SK-N-SH treated with all-trans-retinoic acid at 6 μM for 48 hours (cell line): Measurements from ENCODE around the gene TUBGCP2.
A peak's percentile ranks its signal among the peaks of the same experiment; 100 is the strongest.

Experiments
- ATAC-seq: fragments of 200-7000 bp; cut with Tn5 transposase; 3 replicates; pipeline ENCODE4 v1.9.1; 2020; ENCODE audit warnings: mild to moderate bottlenecking, moderate library complexity
- ARNTL ChIP-seq: fragments of 450-650 bp; formaldehyde crosslinking; IDR thresholded peaks from 2 replicates; pipeline ENCODE4 v1.5.0; 2020; ENCODE audit warnings: low read depth, mild to moderate bottlenecking, moderate library complexity, borderline replicate concordance
- BACH2 ChIP-seq: fragments of 250-450 bp; sonication (Bioruptor Pico); IDR thresholded peaks from 2 replicates; pipeline ENCODE4 v1.9.0; 2021; ENCODE audit warnings: mild to moderate bottlenecking, borderline replicate concordance
- CREB5 ChIP-seq: fragments of 250-450 bp; sonication (Bioruptor Pico); IDR thresholded peaks from 2 replicates; pipeline ENCODE4 v1.5.1; 2020; ENCODE audit warnings: low read depth, mild to moderate bottlenecking, moderate library complexity
- ESRRG ChIP-seq: fragments of 250-450 bp; sonication (Bioruptor Pico); IDR thresholded peaks from 2 replicates; pipeline ENCODE4 v1.6.1; 2021; ENCODE audit warnings: mild to moderate bottlenecking
- GLIS3 ChIP-seq: fragments of 250-450 bp; sonication (Bioruptor Pico); IDR thresholded peaks from 2 replicates; pipeline ENCODE4 v1.5.0; 2020; ENCODE audit warnings: mild to moderate bottlenecking, moderate library complexity
- ISL1 ChIP-seq: fragments of 250-450 bp; sonication (Bioruptor Pico); IDR thresholded peaks from 2 replicates; pipeline ENCODE4 v2.1.2; 2022; ENCODE audit warnings: mild to moderate bottlenecking, moderate library complexity
- OSR1 ChIP-seq: fragments of 250-450 bp; sonication (Bioruptor Pico); IDR thresholded peaks from 2 replicates; pipeline ENCODE4 v1.8.0; 2022; ENCODE audit warnings: moderate library complexity, mild to moderate bottlenecking, inconsistent platforms
- PPARA ChIP-seq: fragments of 250-450 bp; sonication (Bioruptor Pico); IDR thresholded peaks from 2 replicates; pipeline ENCODE4 v1.5.0; 2020; ENCODE audit warnings: mild to moderate bottlenecking, borderline replicate concordance
- RARB ChIP-seq: fragments of 250-450 bp; sonication (Bioruptor Pico); IDR thresholded peaks from 2 replicates; pipeline ENCODE4 v1.8.0; 2021; ENCODE audit warnings: mild to moderate bottlenecking, moderate library complexity
- SNAI2 ChIP-seq: fragments of 250-450 bp; sonication (Bioruptor Pico); IDR thresholded peaks from 2 replicates; pipeline ENCODE4 v1.5.0; 2020; ENCODE audit warnings: mild to moderate bottlenecking, moderate library complexity
- TOX ChIP-seq: fragments of 250-450 bp; sonication (Bioruptor Pico); IDR thresholded peaks from 2 replicates; pipeline ENCODE4 v1.8.0; 2021; ENCODE audit warnings: mild to moderate bottlenecking, moderate library complexity, borderline replicate concordance
- ZC3H10 ChIP-seq: fragments of 250-450 bp; sonication (Bioruptor Pico); IDR thresholded peaks from 2 replicates; pipeline ENCODE4 v1.5.1; 2021; ENCODE audit warnings: mild to moderate bottlenecking, moderate library complexity
- ZFP30 ChIP-seq: fragments of 450-650 bp; formaldehyde crosslinking; IDR thresholded peaks from 2 replicates; pipeline ENCODE4 v1.5.0; 2022; ENCODE audit warnings: mild to moderate bottlenecking, moderate library complexity
- ZNF565 ChIP-seq: fragments of 450-650 bp; formaldehyde crosslinking; conservative IDR thresholded peaks from 2 replicates; pipeline ENCODE4 v1.5.0; 2020; ENCODE audit warnings: low read depth, mild to moderate bottlenecking, moderate library complexity
- ZNF8 ChIP-seq: fragments of 450-650 bp; formaldehyde crosslinking; IDR thresholded peaks from 2 replicates; pipeline ENCODE4 v1.5.0; 2020; ENCODE audit warnings: mild to moderate bottlenecking, moderate library complexity
- TF ChIP-seq, protein P1 (sequence below): fragments of 250-450 bp; sonication (Bioruptor Pico); IDR thresholded peaks from 2 replicates; pipeline ENCODE4 v1.5.1; 2021; ENCODE audit warnings: mild to moderate bottlenecking, moderate library complexity
- TF ChIP-seq, protein P2 (sequence below): fragments of 250-450 bp; sonication (Bioruptor Pico); IDR thresholded peaks from 2 replicates; pipeline ENCODE4 v1.5.0; 2020; ENCODE audit warnings: mild to moderate bottlenecking, moderate library complexity
- TF ChIP-seq, protein P3 (sequence below): fragments of 250-450 bp; sonication (Bioruptor Pico); IDR thresholded peaks from 2 replicates; pipeline ENCODE4 v1.8.0; 2021; ENCODE audit warnings: low read depth, mild to moderate bottlenecking, moderate library complexity, borderline replicate concordance

TUBGCP2 gene

GRCh38 chr10:133275684-133276092 lies 33.0 kb downstream of the TUBGCP2 start (continued):
- TF ChIP-seq SNAI2 (CRISPR knock-in tag) (no peak), PPARA (CRISPR knock-in tag) (no peak), ARNTL (no peak), RARB (CRISPR knock-in tag) (no peak), OSR1 (CRISPR knock-in tag) (no peak), ZC3H10 (no peak)

DNA sequence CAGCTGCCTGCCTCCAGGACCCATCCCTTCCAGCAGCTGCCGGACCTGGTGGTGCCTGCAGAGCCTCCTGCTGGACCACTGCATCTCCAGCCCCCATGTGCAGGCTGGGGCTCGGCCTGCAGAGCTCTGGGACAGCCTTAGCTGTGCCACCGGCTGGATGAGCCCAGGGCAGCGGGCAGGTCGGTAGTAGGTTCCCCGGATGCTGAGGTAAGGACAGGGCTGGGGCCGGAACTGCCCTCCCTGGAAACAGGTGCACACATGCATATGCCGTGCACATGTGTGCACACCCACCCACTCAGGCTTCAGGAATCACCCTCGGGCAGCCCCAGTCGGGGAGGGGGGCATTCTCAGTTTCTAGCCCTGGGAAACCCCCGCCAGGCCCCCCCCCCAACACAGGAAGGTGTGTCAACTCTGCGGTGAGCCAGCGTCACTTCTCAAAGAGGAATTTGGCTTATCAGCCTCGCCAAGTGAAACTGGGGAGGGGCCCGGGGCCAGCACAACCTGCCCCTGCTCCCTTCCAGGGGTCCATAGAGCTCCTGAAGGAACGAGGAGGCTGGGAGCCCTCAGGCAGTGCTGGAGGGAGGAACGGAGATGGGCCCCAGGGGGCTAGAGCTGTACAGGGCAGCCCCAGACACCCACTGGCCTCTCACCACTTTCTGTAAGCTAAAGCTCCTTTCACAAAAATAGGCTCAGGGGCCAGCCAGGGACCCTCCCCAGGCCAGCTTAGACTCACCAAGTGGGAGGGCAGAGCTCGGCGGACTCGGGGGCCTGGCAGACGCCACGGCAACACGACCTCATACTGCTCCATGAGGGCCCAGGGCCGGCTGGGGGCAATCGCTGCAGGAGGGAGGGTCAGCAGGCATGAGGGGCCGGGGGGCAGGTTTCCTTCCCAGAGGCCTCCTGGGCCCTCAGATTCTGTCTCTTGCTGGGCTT lies 33.7 kb downstream of the TUBGCP2 start:
- no peak for TF ChIP-seq GLIS3 (CRISPR knock-in tag)
- TF ChIP-seq ISL1 (CRISPR knock-in tag) = no peak
- TF ChIP-seq RARB (CRISPR knock-in tag) = no peak
- TF ChIP-seq ZNF565 (CRISPR knock-in tag) = no peak
- no peak for TF ChIP-seq PPARA (CRISPR knock-in tag)
- TF ChIP-seq TOX = no peak
- TF ChIP-seq, protein P1, sequence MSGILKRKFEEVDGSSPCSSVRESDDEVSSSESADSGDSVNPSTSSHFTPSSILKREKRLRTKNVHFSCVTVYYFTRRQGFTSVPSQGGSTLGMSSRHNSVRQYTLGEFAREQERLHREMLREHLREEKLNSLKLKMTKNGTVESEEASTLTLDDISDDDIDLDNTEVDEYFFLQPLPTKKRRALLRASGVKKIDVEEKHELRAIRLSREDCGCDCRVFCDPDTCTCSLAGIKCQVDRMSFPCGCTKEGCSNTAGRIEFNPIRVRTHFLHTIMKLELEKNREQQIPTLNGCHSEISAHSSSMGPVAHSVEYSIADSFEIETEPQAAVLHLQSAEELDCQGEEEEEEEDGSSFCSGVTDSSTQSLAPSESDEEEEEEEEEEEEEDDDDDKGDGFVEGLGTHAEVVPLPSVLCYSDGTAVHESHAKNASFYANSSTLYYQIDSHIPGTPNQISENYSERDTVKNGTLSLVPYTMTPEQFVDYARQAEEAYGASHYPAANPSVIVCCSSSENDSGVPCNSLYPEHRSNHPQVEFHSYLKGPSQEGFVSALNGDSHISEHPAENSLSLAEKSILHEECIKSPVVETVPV (CRISPR knock-in tag) = no peak
- TF ChIP-seq SNAI2 (CRISPR knock-in tag) = no peak
- TF ChIP-seq CREB5 (CRISPR knock-in tag) = no peak
- TF ChIP-seq, protein P2, sequence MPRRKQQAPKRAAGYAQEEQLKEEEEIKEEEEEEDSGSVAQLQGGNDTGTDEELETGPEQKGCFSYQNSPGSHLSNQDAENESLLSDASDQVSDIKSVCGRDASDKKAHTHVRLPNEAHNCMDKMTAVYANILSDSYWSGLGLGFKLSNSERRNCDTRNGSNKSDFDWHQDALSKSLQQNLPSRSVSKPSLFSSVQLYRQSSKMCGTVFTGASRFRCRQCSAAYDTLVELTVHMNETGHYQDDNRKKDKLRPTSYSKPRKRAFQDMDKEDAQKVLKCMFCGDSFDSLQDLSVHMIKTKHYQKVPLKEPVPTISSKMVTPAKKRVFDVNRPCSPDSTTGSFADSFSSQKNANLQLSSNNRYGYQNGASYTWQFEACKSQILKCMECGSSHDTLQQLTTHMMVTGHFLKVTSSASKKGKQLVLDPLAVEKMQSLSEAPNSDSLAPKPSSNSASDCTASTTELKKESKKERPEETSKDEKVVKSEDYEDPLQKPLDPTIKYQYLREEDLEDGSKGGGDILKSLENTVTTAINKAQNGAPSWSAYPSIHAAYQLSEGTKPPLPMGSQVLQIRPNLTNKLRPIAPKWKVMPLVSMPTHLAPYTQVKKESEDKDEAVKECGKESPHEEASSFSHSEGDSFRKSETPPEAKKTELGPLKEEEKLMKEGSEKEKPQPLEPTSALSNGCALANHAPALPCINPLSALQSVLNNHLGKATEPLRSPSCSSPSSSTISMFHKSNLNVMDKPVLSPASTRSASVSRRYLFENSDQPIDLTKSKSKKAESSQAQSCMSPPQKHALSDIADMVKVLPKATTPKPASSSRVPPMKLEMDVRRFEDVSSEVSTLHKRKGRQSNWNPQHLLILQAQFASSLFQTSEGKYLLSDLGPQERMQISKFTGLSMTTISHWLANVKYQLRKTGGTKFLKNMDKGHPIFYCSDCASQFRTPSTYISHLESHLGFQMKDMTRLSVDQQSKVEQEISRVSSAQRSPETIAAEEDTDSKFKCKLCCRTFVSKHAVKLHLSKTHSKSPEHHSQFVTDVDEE = no peak
- peak; percentile 15; the same call in 2 of the 3 replicates for ATAC-seq

- ATAC-seq = no peak
- TF ChIP-seq, protein P3, sequence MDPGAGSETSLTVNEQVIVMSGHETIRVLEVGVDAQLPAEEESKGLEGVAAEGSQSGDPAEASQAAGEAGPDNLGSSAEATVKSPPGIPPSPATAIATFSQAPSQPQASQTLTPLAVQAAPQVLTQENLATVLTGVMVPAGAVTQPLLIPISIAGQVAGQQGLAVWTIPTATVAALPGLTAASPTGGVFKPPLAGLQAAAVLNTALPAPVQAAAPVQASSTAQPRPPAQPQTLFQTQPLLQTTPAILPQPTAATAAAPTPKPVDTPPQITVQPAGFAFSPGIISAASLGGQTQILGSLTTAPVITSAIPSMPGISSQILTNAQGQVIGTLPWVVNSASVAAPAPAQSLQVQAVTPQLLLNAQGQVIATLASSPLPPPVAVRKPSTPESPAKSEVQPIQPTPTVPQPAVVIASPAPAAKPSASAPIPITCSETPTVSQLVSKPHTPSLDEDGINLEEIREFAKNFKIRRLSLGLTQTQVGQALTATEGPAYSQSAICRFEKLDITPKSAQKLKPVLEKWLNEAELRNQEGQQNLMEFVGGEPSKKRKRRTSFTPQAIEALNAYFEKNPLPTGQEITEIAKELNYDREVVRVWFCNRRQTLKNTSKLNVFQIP (CRISPR knock-in tag) = no peak
- TF ChIP-seq ZFP30 (CRISPR knock-in tag) (no peak), GLIS3 (CRISPR knock-in tag) (no peak), ESRRG (CRISPR knock-in tag) (no peak)
Observed at GRCh38 chr10:133273534-133274143, 35.0 kb downstream of the TUBGCP2 start.

DNA sequence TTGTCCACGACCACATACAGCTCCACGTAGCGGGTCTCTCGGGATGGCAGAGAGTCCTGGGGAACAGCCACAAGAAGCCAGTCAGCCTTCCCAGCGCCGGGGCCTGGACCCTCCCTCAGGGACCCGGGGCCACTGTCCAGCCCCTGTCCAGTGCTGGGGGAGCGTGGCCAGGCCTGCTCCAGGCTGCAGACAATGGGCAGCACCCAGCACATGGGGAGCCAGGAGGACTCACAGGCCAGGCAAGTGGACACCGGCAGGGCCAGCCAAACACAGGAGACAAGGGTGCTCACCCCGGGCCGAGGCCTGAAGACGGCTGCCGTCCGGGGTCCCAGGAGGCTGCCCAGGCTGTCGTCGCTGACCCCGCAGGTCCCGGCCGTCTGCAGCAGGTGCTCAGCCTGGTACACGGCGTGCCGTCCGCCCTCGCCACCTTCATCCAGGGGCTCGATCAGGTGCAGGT lies 35.7 kb downstream of the TUBGCP2 start:
- ATAC-seq = no peak
- TF ChIP-seq ZNF8 (CRISPR knock-in tag) = no peak
- no peak for TF ChIP-seq ZFP30 (CRISPR knock-in tag)
- TF ChIP-seq, protein P3 (CRISPR knock-in tag) = no peak
- TF ChIP-seq BACH2 (CRISPR knock-in tag) = no peak
- TF ChIP-seq RARB (CRISPR knock-in tag) = no peak
- TF ChIP-seq SNAI2 (CRISPR knock-in tag) = no peak
- no peak for TF ChIP-seq GLIS3 (CRISPR knock-in tag)
